ENCODE results near the gene NOL4L. TPM values are rescaled to one million over a fixed set of nuclear protein-coding genes. Genes with fewer than 3 reads are reported as not detected.

The NOL4L gene
- total RNA-seq, 1 donor from 2014 or later: 11.9 TPM

GRCh38 chr20:32453467-32454163 is 131.5 kb downstream of the NOL4L start:
- Histone ChIP-seq H3K4me2 (no peak overlapping the region), H2AFZ (replicated peaks) (no peak overlapping the region), H3K9me3 (ENCODE audit: low read depth) (no peaks in the 10 kb centered on the region), H3K79me2 (ENCODE audit: low read depth) (peaks cover 11% of the 10 kb centered on the region), H3K27ac (no peak overlapping the region), H3K4me3 (no peak overlapping the region), H4K20me1 (ENCODE audit: low read depth) (peaks cover 30% of the 10 kb centered on the region), H3F3A (ENCODE audit: low read depth) (peaks cover 25% of the 10 kb centered on the region), H3K9ac (no peak overlapping the region), H3K4me1 (peaks cover 34% of the 10 kb centered on the region), H3K36me3 (no peaks in the 10 kb centered on the region), H3K27me3 (no peaks in the 10 kb centered on the region)
- Mint-ChIP-seq H3K4me1 (peaks cover 32% of the 10 kb centered on the region), H3K27ac (no peak overlapping the region), H3K36me3 (peaks cover 27% of the 10 kb centered on the region), H3K27me3 (ENCODE audit: insufficient read depth, low read depth) (peaks cover 5% of the 10 kb centered on the region), H3K9me3 (no peaks in the 10 kb centered on the region), H3K4me3 (no peak overlapping the region)
- DNase-seq (ENCODE audit: low spot score): no peak
- no peak for TF ChIP-seq EZH2phosphoT487 (IDR thresholded peaks at IDR 0.05)
- no peak for TF ChIP-seq CTCF (IDR thresholded peaks at IDR 0.05)
- TF ChIP-seq EZH2 (IDR thresholded peaks at IDR 0.05): no peak

- Histone ChIP-seq H3K4me2 (no peak overlapping the region), H3K9ac (no peak overlapping the region), H3K36me3 (no peaks in the 10 kb centered on the region), H2AFZ (replicated peaks) (no peak overlapping the region), H3F3A (ENCODE audit: low read depth) (peaks cover 22% of the 10 kb centered on the region), H3K79me2 (ENCODE audit: low read depth) (peaks cover 11% of the 10 kb centered on the region), H3K9me3 (ENCODE audit: low read depth) (no peaks in the 10 kb centered on the region), H3K27me3 (no peaks in the 10 kb centered on the region), H3K4me1 (peaks cover 29% of the 10 kb centered on the region), H3K4me3 (no peak overlapping the region), H4K20me1 (ENCODE audit: low read depth) (peaks cover 27% of the 10 kb centered on the region), H3K27ac (no peak overlapping the region)
- Mint-ChIP-seq H3K9me3 (no peaks in the 10 kb centered on the region), H3K27me3 (ENCODE audit: insufficient read depth, low read depth) (peaks cover 5% of the 10 kb centered on the region), H3K27ac (no peak overlapping the region), H3K4me1 (peaks cover 25% of the 10 kb centered on the region), H3K4me3 (no peak overlapping the region), H3K36me3 (peaks cover 30% of the 10 kb centered on the region)
- DNase-seq (ENCODE audit: low spot score): no peak
- TF ChIP-seq CTCF (IDR thresholded peaks at IDR 0.05): no peak
- no peak for TF ChIP-seq EZH2phosphoT487 (IDR thresholded peaks at IDR 0.05)
- TF ChIP-seq EZH2 (IDR thresholded peaks at IDR 0.05): no peak
Measured at GRCh38 chr20:32452776-32453466, 132.2 kb downstream of the NOL4L start.

GRCh38 chr20:32451682-32452461 is 133.3 kb downstream of the NOL4L start:
- H3K9ac ChIP-seq: no peak overlapping the region
- H3K36me3 ChIP-seq: no peaks in the 10 kb centered on the region
- no peak overlapping the region for H3K4me3 Mint-ChIP-seq
- H3K9me3 ChIP-seq (ENCODE audit: low read depth): no peaks in the 10 kb centered on the region
- peaks cover 4% of the 10 kb centered on the region for H3K27me3 Mint-ChIP-seq (ENCODE audit: insufficient read depth, low read depth)
- no peak for DNase-seq (ENCODE audit: low spot score)
- no peak overlapping the region for H3K4me3 ChIP-seq
- H3K4me2 ChIP-seq: no peak overlapping the region
- no peak overlapping the region for H3K27ac Mint-ChIP-seq
- no peaks in the 10 kb centered on the region for H3K27me3 ChIP-seq
- peaks cover 31% of the 10 kb centered on the region for H3K36me3 Mint-ChIP-seq
- H3K27ac ChIP-seq: no peak overlapping the region
- H2AFZ ChIP-seq (replicated peaks): no peak overlapping the region
- H3F3A ChIP-seq (ENCODE audit: low read depth): peaks cover 13% of the 10 kb centered on the region
- peaks cover 24% of the 10 kb centered on the region for H4K20me1 ChIP-seq (ENCODE audit: low read depth)
- peaks cover 21% of the 10 kb centered on the region for H3K4me1 Mint-ChIP-seq
- peaks cover 25% of the 10 kb centered on the region for H3K4me1 ChIP-seq
- no peaks in the 10 kb centered on the region for H3K9me3 Mint-ChIP-seq
- peaks cover 11% of the 10 kb centered on the region for H3K79me2 ChIP-seq (ENCODE audit: low read depth)
- peak; percentile 3 for TF ChIP-seq CTCF (IDR thresholded peaks at IDR 0.05)
- no peak for TF ChIP-seq EZH2 (IDR thresholded peaks at IDR 0.05)

All from neural progenitor cell (in vitro differentiated cells).